CD14-positive monocyte (primary cell): ENCODE results near the gene HSFX1. TPM values are rescaled to one million over a fixed set of nuclear protein-coding genes. Genes with fewer than 3 reads are reported as not detected.
A peak's percentile ranks its signal among the peaks of the same experiment; 100 is the strongest.
"Not testable (repeated sequence)": the region's sequence is repeated elsewhere in the genome, so short reads cannot be mapped to it uniquely, and the experiment has no call there.

Source experiments
- DNase-seq, 3 donors: peaks; one replicate each; pipeline ENCODE4 v3.0.0-alpha.2; 2011 to 2022
- H2AFZ ChIP-seq: 2 replicates; pipeline ENCODE4 v1.6.0; 2012; ENCODE audit warnings: mild to moderate bottlenecking, low read depth, low read length, inconsistent platforms; ENCODE audit not compliant: insufficient read depth, poor library complexity, severe bottlenecking
- H3K27ac ChIP-seq, 2 donors: 1 replicate in 1 of 2; 2 replicates in 1 of 2; pipeline ENCODE4 v1.5.1; 2012 to 2013; ENCODE audit warnings: low read length in 2 of 2, control low read depth in 1 of 2, inconsistent platforms in 1 of 2, low read depth in 1 of 2, mild to moderate bottlenecking in 1 of 2
- H3K27me3 ChIP-seq, 2 donors: one replicate each; pipeline versions ENCODE4 v1.6.0 to v1.6.1; 2011 to 2013; ENCODE audit warnings: low read length in 2 of 2; ENCODE audit not compliant: control insufficient read depth in 2 of 2, insufficient read depth in 2 of 2
- H3K36me3 ChIP-seq, 2 donors: replicated peaks in 1 of 2; 1 replicate in 1 of 2; 2 replicates in 1 of 2; pipeline versions ENCODE4 v1.5.1 to v1.6.1; 2012 to 2013; ENCODE audit warnings: low read length in 2 of 2, control low read depth in 1 of 2, inconsistent platforms in 1 of 2, mild to moderate bottlenecking in 1 of 2; ENCODE audit not compliant: insufficient read depth in 2 of 2, control insufficient read depth in 1 of 2
- H3K4me1 ChIP-seq, 2 donors: 1 replicate in 1 of 2; 2 replicates in 1 of 2; pipeline versions ENCODE4 v1.5.1 to v1.6.1; 2012 to 2013; ENCODE audit warnings: low read length in 2 of 2, control low read depth in 1 of 2, inconsistent platforms in 1 of 2, mild to moderate bottlenecking in 1 of 2, moderate library complexity in 1 of 2; ENCODE audit not compliant: insufficient read depth in 2 of 2, control insufficient read depth in 1 of 2
- H3K4me2 ChIP-seq: replicated peaks from 2 replicates; pipeline ENCODE3; 2012; ENCODE audit warnings: low read length, moderate library complexity, mild to moderate bottlenecking; ENCODE audit not compliant: poor library complexity, severe bottlenecking; ENCODE audit errors: extremely low read depth
- H3K4me3 ChIP-seq, 3 experiments: fragments of 200-600 bp in 1 of 3; sonication (generic) in 1 of 3; replicated peaks in 1 of 3; 1 replicate in 2 of 3; 2 replicates in 1 of 3; pipeline ENCODE4 v1.5.1; 2011 to 2013; ENCODE audit warnings: low read length in 3 of 3, mild to moderate bottlenecking in 3 of 3, control low read depth in 2 of 3, low read depth in 2 of 3, inconsistent platforms in 1 of 3, moderate library complexity in 1 of 3
- H3K79me2 ChIP-seq: 2 replicates; pipeline ENCODE4 v1.6.0; 2012; ENCODE audit warnings: mild to moderate bottlenecking, control low read depth, inconsistent platforms, low read length, moderate library complexity; ENCODE audit not compliant: insufficient read depth
- H3K9ac ChIP-seq: 2 replicates; pipeline ENCODE4 v1.6.0; 2017; ENCODE audit warnings: low read length, mild to moderate bottlenecking; ENCODE audit not compliant: insufficient read depth, poor library complexity, severe bottlenecking
- H3K9me3 ChIP-seq, 2 donors: replicated peaks in 1 of 2; 1 replicate in 1 of 2; 2 replicates in 1 of 2; pipeline versions ENCODE4 v1.5.1 to v1.6.1; 2012 to 2013; ENCODE audit warnings: low read length in 2 of 2, control low read depth in 1 of 2; ENCODE audit not compliant: control insufficient read depth in 1 of 2, insufficient read depth in 1 of 2
- H4K20me1 ChIP-seq: 2 replicates; pipeline ENCODE4 v1.6.0; 2012; ENCODE audit warnings: mild to moderate bottlenecking, low read length, control low read depth, moderate library complexity; ENCODE audit not compliant: insufficient read depth
- H3K27ac Mint-ChIP-seq, 7 donors: one replicate each; pipeline ENCODE4 v1.8.0; 2020; ENCODE audit warnings: mild to moderate bottlenecking in 7 of 7, mixed read lengths in 7 of 7, moderate library complexity in 6 of 7, inconsistent platforms in 2 of 7
- H3K27me3 Mint-ChIP-seq, 3 donors: one replicate each; pipeline ENCODE4 v1.8.0; 2021 to 2022; ENCODE audit warnings: low read depth in 3 of 3, mild to moderate bottlenecking in 3 of 3, mixed read lengths in 3 of 3, moderate library complexity in 3 of 3, inconsistent platforms in 1 of 3
- H3K36me3 Mint-ChIP-seq, 2 donors: one replicate each; pipeline ENCODE4 v1.8.0; 2020; ENCODE audit warnings: mixed read lengths in 2 of 2, inconsistent platforms in 1 of 2, mild to moderate bottlenecking in 1 of 2
- H3K4me1 Mint-ChIP-seq: one replicate; pipeline ENCODE4 v1.8.0; 2020; ENCODE audit warnings: mild to moderate bottlenecking, mixed read lengths
- H3K4me3 Mint-ChIP-seq, 2 donors: one replicate each; pipeline ENCODE4 v1.8.0; 2020; ENCODE audit warnings: mild to moderate bottlenecking in 2 of 2, mixed read lengths in 2 of 2, moderate library complexity in 1 of 2
- H3K9me3 Mint-ChIP-seq, 7 donors: one replicate each; pipeline ENCODE4 v1.8.0; 2020 to 2022; ENCODE audit warnings: mixed read lengths in 7 of 7, mild to moderate bottlenecking in 6 of 7, moderate library complexity in 6 of 7, inconsistent platforms in 2 of 7
- CTCF ChIP-seq: fragments of 200-600 bp; IDR thresholded peaks from one replicate; pipeline ENCODE4 v1.8.0; 2022; ENCODE audit warnings: antibody characterized with exemption, mild to moderate bottlenecking
- WGBS: methylation state at CpG from one replicate; pipeline ENCODE4 v1.1.5; 2013; ENCODE audit warnings: missing lambda C conversion rate; ENCODE audit not compliant: insufficient coverage; 5-methylcytosine and 5-hydroxymethylcytosine counted together
- intact Hi-C, 2 donors: fragments of 100-400 bp; cut with micrococcal nuclease; formaldehyde crosslinking; loops; one replicate each; pipeline versions ENCODE4 v1.15.0 to v1.15.1; 2023
- polyA plus RNA-seq, 3 donors: library from polyadenylated mRNA; depleted of rRNA in 1 of 3; unstranded in 2 of 3; stranded (reverse) in 1 of 3; fragments of 300-500 nt in 2 of 3; fragments of >200 nt in 1 of 3; fragmentation: Illumina TruSeq in 2 of 3; gene quantifications; 1 replicate in 2 of 3; 2 replicates in 1 of 3; pipeline ENCODE4 v1.2.3, GENCODE V29; 2012 to 2021

Gene HSFX1
- polyA plus RNA-seq, 3 donors: 0.35 TPM; not detected in 2

GRCh38 chrX:149757206-149758067 lies 16.4 kb upstream of the HSFX1 start:
- Histone ChIP-seq H3K27ac (no peak overlapping the region), H3K27me3 (no peaks in the 10 kb centered on the region), H3K9ac (no peak overlapping the region), H3K4me2 (no peak overlapping the region), H3K4me3 (no peak overlapping the region), H3K9me3 (no peaks in the 10 kb centered on the region), H3K36me3 (no peaks in the 10 kb centered on the region), H4K20me1 (no peaks in the 10 kb centered on the region), H3K4me1 (no peaks in the 10 kb centered on the region), H3K79me2 (no peaks in the 10 kb centered on the region), H2AFZ (no peak overlapping the region)
- intact Hi-C loops: no loop called here
- peaks cover 0 to 7% (median 2%) of the 10 kb centered on the region in 7 donors for H3K9me3 Mint-ChIP-seq
- peaks cover 0 to 6% (median 5%) of the 10 kb centered on the region in 3 donors for H3K27me3 Mint-ChIP-seq
- H3K27ac Mint-ChIP-seq: no peak overlapping the region
- DNase-seq: no peak
- TF ChIP-seq CTCF: no peak
- WGBS: no CpG with 5 or more reads among the region's 8 CpGs
- no peaks in the 10 kb centered on the region for H3K4me1 Mint-ChIP-seq
- H3K4me3 Mint-ChIP-seq: no peak overlapping the region
- H3K36me3 Mint-ChIP-seq: no peaks in the 10 kb centered on the region

- Histone ChIP-seq H2AFZ (no peak overlapping the region), H3K36me3 (no peaks in the 10 kb centered on the region), H3K4me3 (no peak overlapping the region), H3K4me2 (no peak overlapping the region), H3K4me1 (no peaks in the 10 kb centered on the region), H3K9ac (no peak overlapping the region), H4K20me1 (no peaks in the 10 kb centered on the region), H3K9me3 (no peaks in the 10 kb centered on the region), H3K79me2 (no peaks in the 10 kb centered on the region), H3K27me3 (no peaks in the 10 kb centered on the region), H3K27ac (no peak overlapping the region)
- 90% methylated on average over 10 of the region's 18 CpGs for WGBS
- Mint-ChIP-seq H3K27ac (peak overlapping the region in 1 of 7 donors; percentile 48), H3K27me3 (peaks cover 0 to 5% (median 2%) of the 10 kb centered on the region in 3 donors), H3K4me3 (no peak overlapping the region), H3K36me3 (no peaks in the 10 kb centered on the region), H3K9me3 (peaks cover 0 to 10% (median 2%) of the 10 kb centered on the region in 7 donors), H3K4me1 (no peaks in the 10 kb centered on the region)
- DNase-seq: no peak
- intact Hi-C loops: no loop called here
- no peak for TF ChIP-seq CTCF
Observed at GRCh38 chrX:149758068-149758714, 15.7 kb upstream of the HSFX1 start.

GRCh38 chrX:149758715-149759078 lies 15.2 kb upstream of the HSFX1 start:
- H4K20me1 ChIP-seq, H3K27me3 ChIP-seq, H3K27ac ChIP-seq, H3K4me3 ChIP-seq, H3K79me2 ChIP-seq, H3K36me3 ChIP-seq, DNase-seq, H3K4me2 ChIP-seq, H3K36me3 Mint-ChIP-seq, H3K9me3 Mint-ChIP-seq, H3K4me1 Mint-ChIP-seq, intact Hi-C loops, H3K4me3 Mint-ChIP-seq, H3K9ac ChIP-seq, H3K9me3 ChIP-seq, H3K27me3 Mint-ChIP-seq, H3K27ac Mint-ChIP-seq, H3K4me1 ChIP-seq, H2AFZ ChIP-seq: not testable (repeated sequence)
- 93% methylated on average over 5 of the region's 17 CpGs for WGBS
